Aorta (tissue), 5 donors: Measurements from ENCODE around the gene CBFA2T2. TPM values are rescaled to one million over a fixed set of nuclear protein-coding genes. Genes with fewer than 3 reads are reported as not detected.
A peak's percentile ranks its signal among the peaks of the same experiment; 100 is the strongest.

ENCODE experiments used
- ATAC-seq: fragments of 200-7000 bp; cut with Tn5 transposase; one replicate; pipeline ENCODE4 v1.9.1; 2022; ENCODE audit warnings: moderate library complexity; ENCODE audit not compliant: low FRiP score
- DNase-seq, 2 donors: peaks; one replicate each; pipeline ENCODE4 v3.0.0-alpha.2; 2020
- H3K27ac ChIP-seq, 2 donors: one replicate each; pipeline ENCODE4 v1.5.1; 2013; ENCODE audit warnings: low read length in 2 of 2, mild to moderate bottlenecking in 2 of 2, moderate library complexity in 2 of 2, control low read depth in 1 of 2, inconsistent platforms in 1 of 2, low read depth in 1 of 2
- H3K27me3 ChIP-seq, 2 donors: one replicate each; pipeline ENCODE4 v1.6.1; 2013; ENCODE audit warnings: control low read depth in 1 of 2, low read length in 1 of 2, mild to moderate bottlenecking in 1 of 2, moderate library complexity in 1 of 2; ENCODE audit not compliant: insufficient read depth in 2 of 2, control insufficient read depth in 1 of 2
- H3K36me3 ChIP-seq, 2 donors: one replicate each; pipeline ENCODE4 v1.6.1; 2013; ENCODE audit warnings: control low read depth in 1 of 2, low read length in 1 of 2, mild to moderate bottlenecking in 1 of 2; ENCODE audit not compliant: insufficient read depth in 2 of 2, control insufficient read depth in 1 of 2
- H3K4me1 ChIP-seq, 2 donors: one replicate each; pipeline ENCODE4 v1.6.1; 2013; ENCODE audit warnings: low read length in 2 of 2, control low read depth in 1 of 2, mild to moderate bottlenecking in 1 of 2, moderate library complexity in 1 of 2; ENCODE audit not compliant: insufficient read depth in 2 of 2, control insufficient read depth in 1 of 2
- H3K4me3 ChIP-seq, 2 donors: one replicate each; pipeline ENCODE4 v1.5.1; 2013; ENCODE audit warnings: low read length in 2 of 2, control low read depth in 1 of 2, mild to moderate bottlenecking in 1 of 2
- H3K9me3 ChIP-seq: one replicate; pipeline ENCODE4 v1.6.1; 2013; ENCODE audit warnings: mild to moderate bottlenecking, low read length; ENCODE audit not compliant: control insufficient read depth
- WGBS, 2 donors: extraction: QIAGEN DNeasy Blood & Tissue Kit; methylation state at CpG; one replicate each; pipeline ENCODE4 v1.1.7; 2013; 5-methylcytosine and 5-hydroxymethylcytosine counted together
- intact Hi-C, 2 donors: fragments of 100-400 bp; cut with DNase I; formaldehyde crosslinking; loops; one replicate each; pipeline versions ENCODE4 v1.14.2 to v1.15.0; 2022
- polyA plus RNA-seq, 2 donors: library from polyadenylated mRNA; stranded (reverse); fragments of 200-250 nt; gene quantifications; one replicate each; pipeline ENCODE4 v1.2.3, GENCODE V29; 2013
- total RNA-seq, 2 donors: library from RNA; stranded (reverse); fragmentation: NEBNext Ultra II Directional; extraction: Animal tissue kit (Norgen Biotek cat#: 25700); gene quantifications; one replicate each; pipeline ENCODE4 v1.2.1, GENCODE V29; 2021
- donor health status: healthy with polysubstance abuse.
- donor health status: Bipolar disorder and iron deficiency.
- donor health status: DM: no; HTN: no; CAD: no.
- donor health status: DM: no; HTN: no; CAD: no.
- donor health status: DM: yes; HTN: yes; CAD: no.

CBFA2T2 gene
- total and polyA plus RNA-seq, 4 donors: 2.1 to 20.2 (median 11.9) TPM

DNA sequence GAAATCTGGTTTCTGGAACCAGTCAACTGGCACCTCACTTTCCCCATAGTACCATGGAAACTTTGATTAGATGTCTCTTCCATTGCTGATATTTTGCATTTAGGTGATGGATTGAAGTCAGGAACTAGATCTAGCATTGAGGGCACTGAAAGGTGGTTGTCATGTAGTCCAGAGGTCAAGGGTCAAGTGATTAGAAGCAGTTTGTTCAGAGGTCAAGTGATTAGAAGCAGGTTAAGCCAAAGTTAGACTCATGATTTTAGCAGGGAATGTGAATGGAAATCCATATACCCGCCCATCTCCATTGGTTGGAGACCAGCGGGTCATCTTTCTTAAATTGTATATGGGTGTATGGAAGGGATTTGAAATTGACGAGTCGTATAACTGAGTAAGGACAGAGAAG is 51.2 kb downstream of the CBFA2T2 start:
- H3K4me3 ChIP-seq: no peak overlapping the region
- no peak for DNase-seq
- no peak overlapping the region for H3K27ac ChIP-seq
- WGBS, 2 donors: 97 to 98% methylated on average over 4 of the region's 4 CpGs
- H3K36me3 ChIP-seq: no peaks in the 10 kb centered on the region
- no peak for ATAC-seq
- H3K4me1 ChIP-seq: no peaks in the 10 kb centered on the region
- no peaks in the 10 kb centered on the region for H3K27me3 ChIP-seq
- intact Hi-C loops: loop anchor here in 1 of 2 donors (10.0 kb wide), 1 partner anchor 46 kb away; the partner anchor contains the start of gene CBFA2T2
- no peaks in the 10 kb centered on the region for H3K9me3 ChIP-seq

DNA sequence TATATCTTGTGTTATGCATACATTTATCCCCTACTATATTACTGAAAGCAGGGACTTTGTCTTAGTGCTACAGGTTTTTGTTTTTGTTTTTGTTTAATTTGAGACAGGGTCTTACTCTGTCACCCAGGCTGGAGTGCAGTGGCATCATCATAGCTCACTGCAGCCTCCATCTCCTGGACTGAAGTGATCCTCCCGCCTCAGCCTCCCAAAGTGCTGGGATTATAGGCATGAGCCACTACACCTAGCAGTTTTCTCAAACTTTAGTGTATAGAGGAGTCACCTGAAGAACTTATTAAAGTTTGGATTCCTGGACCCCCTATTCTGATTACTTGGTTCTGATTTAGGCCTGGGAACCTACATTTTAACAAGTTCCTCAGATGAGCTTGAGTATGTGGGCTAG is 51.9 kb downstream of the CBFA2T2 start:
- no peaks in the 10 kb centered on the region for H3K4me1 ChIP-seq
- no peak overlapping the region for H3K4me3 ChIP-seq
- no peak for DNase-seq
- 96 to 97% methylated on average over 1 of the region's 1 CpG for WGBS, 2 donors
- no peak overlapping the region for H3K27ac ChIP-seq
- no peaks in the 10 kb centered on the region for H3K27me3 ChIP-seq
- H3K9me3 ChIP-seq: no peaks in the 10 kb centered on the region
- ATAC-seq: no peak
- no peaks in the 10 kb centered on the region for H3K36me3 ChIP-seq
- intact Hi-C loops: loop anchor here in 1 of 2 donors (10.0 kb wide), 1 partner anchor 47 kb away; the partner anchor contains the start of gene CBFA2T2

DNA sequence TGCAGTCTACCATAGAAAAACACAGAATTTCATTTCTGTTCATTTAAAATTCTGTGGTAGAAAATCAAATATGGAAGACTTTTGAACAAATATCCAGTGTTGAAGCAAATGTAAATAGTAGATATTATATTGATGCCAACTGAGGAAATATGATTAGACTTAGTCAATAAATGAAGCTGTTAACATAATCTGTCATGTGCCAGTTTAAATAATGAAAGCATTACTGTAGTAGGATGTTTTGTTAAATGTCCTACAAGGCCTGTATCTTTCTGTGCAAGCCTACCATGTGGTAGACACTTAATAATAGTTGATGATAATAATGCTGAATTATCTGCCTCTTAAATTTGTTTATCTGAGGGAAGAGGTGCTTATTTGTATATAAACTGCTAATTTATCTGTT is 55.9 kb downstream of the CBFA2T2 start:
- ATAC-seq (no peak), DNase-seq (no peak)
- H3K9me3 ChIP-seq: no peaks in the 10 kb centered on the region
- H3K27me3 ChIP-seq: no peaks in the 10 kb centered on the region
- intact Hi-C loops: loop anchor here in 1 of 2 donors (10.0 kb wide), 1 partner anchor 51 kb away; the partner anchor contains the start of gene CBFA2T2
- no peak overlapping the region for H3K27ac ChIP-seq
- no peaks in the 10 kb centered on the region for H3K4me1 ChIP-seq
- H3K36me3 ChIP-seq: no peaks in the 10 kb centered on the region
- no peak overlapping the region for H3K4me3 ChIP-seq

DNA sequence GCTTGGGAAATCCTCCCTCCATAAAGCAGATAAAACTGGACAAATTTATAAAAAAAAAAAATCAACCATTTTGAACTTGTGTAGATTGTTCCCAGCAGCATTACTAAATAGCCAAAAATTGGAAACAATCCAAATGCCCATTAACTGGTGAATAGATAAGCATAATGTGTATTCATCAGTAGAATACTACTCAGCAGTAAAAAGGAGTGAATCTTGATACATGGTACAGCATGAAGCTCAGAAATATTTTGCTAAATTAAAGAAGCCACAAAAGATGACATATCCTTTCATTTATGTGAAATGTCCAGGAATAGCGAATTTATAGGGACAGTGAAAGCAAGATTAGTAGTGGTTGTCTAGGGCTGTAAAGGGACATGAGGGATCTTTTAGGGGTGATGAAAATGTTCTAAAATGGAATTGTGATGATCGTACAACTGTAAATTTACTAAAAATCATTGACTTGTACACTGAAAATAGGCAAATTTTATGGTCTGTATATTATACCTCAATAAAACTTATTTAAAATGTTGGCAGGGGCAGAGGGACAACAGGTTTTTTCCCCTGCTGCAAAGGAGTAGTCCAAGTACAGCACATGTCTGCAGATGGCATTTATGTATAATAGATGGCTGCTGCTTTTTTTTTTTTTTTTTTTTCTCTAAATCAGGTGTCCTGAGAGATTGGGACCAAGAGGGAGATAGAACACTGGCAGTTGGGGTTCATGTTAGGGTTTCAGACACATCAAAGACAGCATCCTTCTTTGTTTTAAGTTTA is 59.5 kb downstream of the CBFA2T2 start:
- Histone ChIP-seq H3K9me3 (no peaks in the 10 kb centered on the region), H3K4me1 (no peaks in the 10 kb centered on the region), H3K27ac (no peak overlapping the region), H3K4me3 (no peak overlapping the region), H3K36me3 (no peaks in the 10 kb centered on the region), H3K27me3 (no peaks in the 10 kb centered on the region)
- intact Hi-C loops: loop anchor here in 1 of 2 donors (10.0 kb wide), 1 partner anchor 55 kb away; the partner anchor contains the start of gene CBFA2T2
- ATAC-seq (no peak), DNase-seq (no peak)
- 94 to 100% methylated on average over 2 of the region's 2 CpGs for WGBS, 2 donors

DNA sequence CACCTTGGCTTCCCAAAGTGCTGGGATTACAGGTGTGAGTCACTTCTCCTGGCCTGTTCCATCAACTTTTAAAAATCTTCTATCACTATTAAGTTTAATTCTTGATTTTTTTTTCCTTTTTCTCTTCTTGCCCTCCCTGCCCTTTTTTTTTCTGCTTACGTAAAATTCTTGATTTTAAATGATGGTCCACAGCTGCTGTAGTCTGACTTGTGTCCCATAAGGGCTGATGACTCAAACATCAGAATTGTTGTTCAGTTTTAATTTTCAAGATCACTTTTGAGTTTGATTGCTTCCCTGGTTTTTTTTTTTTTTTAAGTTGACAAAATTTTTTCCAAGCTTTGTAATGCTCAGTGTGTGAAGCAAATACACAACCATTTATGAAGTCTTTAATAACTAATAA is 61.9 kb downstream of the CBFA2T2 start:
- intact Hi-C loops: loop anchor here in 1 of 2 donors (10.0 kb wide), 1 partner anchor 107 kb away; the partner anchor contains the start of gene SNTA1
- Histone ChIP-seq H3K4me1 (no peaks in the 10 kb centered on the region), H3K36me3 (no peaks in the 10 kb centered on the region), H3K27ac (no peak overlapping the region), H3K27me3 (no peaks in the 10 kb centered on the region), H3K9me3 (no peaks in the 10 kb centered on the region), H3K4me3 (no peak overlapping the region)
- WGBS, 2 donors: 95% methylated on average over 1 of the region's 1 CpG
- no peak for DNase-seq
- no peak for ATAC-seq

- intact Hi-C loops: loop anchor here in 1 of 2 donors (10.0 kb wide), 1 partner anchor 108 kb away; the partner anchor contains the start of gene SNTA1
- no peak overlapping the region for H3K27ac ChIP-seq
- DNase-seq: no peak
- H3K36me3 ChIP-seq: no peaks in the 10 kb centered on the region
- ATAC-seq: no peak
- H3K9me3 ChIP-seq: no peaks in the 10 kb centered on the region
- WGBS, 2 donors: 92 to 93% methylated on average over 3 of the region's 3 CpGs
- H3K27me3 ChIP-seq: no peaks in the 10 kb centered on the region
- no peaks in the 10 kb centered on the region for H3K4me1 ChIP-seq
- no peak overlapping the region for H3K4me3 ChIP-seq
Observed at GRCh38 chr20:33552519-33552918, 62.6 kb downstream of the CBFA2T2 start.

DNA sequence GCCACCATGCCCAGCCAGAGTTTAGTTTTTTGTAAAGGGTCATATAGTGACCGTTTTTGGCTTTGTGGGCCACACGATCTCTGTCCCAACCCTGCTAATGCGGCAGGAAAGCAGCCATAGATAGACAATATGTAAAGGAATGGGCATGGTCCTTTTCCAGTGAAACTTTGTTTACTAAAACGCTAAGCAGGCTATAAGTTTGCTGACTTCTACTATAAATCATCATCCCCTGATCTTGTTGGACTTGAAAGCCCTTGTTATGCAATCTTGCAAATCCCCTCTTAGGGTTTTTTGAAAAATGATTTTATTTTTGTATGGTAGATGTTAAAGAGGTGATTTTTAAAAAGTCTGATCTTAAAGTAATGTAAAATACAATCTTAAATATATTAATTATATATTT is 63.6 kb downstream of the CBFA2T2 start:
- DNase-seq: no peak
- Histone ChIP-seq H3K36me3 (no peaks in the 10 kb centered on the region), H3K27ac (no peak overlapping the region), H3K9me3 (no peaks in the 10 kb centered on the region), H3K4me1 (no peaks in the 10 kb centered on the region), H3K4me3 (no peak overlapping the region), H3K27me3 (no peaks in the 10 kb centered on the region)
- no peak for ATAC-seq
- WGBS, 2 donors: 87 to 93% methylated on average over 4 of the region's 4 CpGs
- intact Hi-C loops: loop anchor here in 1 of 2 donors (10.0 kb wide), 1 partner anchor 109 kb away; the partner anchor contains the start of gene SNTA1

DNA sequence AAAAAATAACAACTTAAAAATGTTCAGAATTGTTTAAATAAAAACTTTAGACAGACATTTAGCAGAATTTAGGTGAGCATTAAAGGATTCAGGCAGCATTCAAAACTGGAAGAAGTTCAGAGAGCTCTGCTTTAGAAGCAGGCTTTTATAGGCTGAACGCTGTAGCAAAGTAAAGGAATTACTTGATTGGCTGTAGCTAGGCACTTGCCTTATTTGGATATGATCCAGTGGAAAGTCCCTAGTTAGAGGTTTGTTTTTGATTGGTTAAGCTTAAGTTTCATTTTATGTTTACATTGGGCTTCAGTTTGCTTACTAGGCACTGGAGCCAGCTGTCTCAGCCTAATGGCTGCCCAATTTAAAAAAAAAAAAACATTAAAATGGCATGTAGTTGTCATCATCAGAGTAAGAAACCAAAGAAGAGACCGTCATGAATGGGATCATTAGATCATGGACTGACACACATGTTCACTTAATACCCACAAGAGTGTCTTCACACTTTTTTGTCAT is 65.1 kb downstream of the CBFA2T2 start:
- peak; percentile 76 for ATAC-seq
- Histone ChIP-seq H3K36me3 (no peaks in the 10 kb centered on the region), H3K27me3 (no peaks in the 10 kb centered on the region), H3K9me3 (no peaks in the 10 kb centered on the region), H3K4me1 (no peaks in the 10 kb centered on the region), H3K4me3 (peak overlapping the region in 1 of 2 donors; percentile 54), H3K27ac (no peak overlapping the region)
- no peak for DNase-seq
- 0 to 4% methylated on average over 2 of the region's 2 CpGs for WGBS, 2 donors
- intact Hi-C loops: loop anchor here in 1 of 2 donors (10.0 kb wide), 1 partner anchor 110 kb away; the partner anchor contains the start of gene SNTA1
